Measurements from ENCODE around the gene PXMP2. TPM values are rescaled to one million over a fixed set of nuclear protein-coding genes. Genes with fewer than 3 reads are reported as not detected.

Gene PXMP2
- total RNA-seq, 1 experiment from 2014 or later = 17.8 TPM

GRCh38 chr12:132637811-132638210, 49.6 kb upstream of the PXMP2 start:
- no CpG with 5 or more reads among the region's 18 CpGs for WGBS (ENCODE audit: extremely low coverage, insufficient read length, low lambda C conversion rate)

More at GRCh38 chr12:132637811-132638210, 49.6 kb upstream of the PXMP2 start:
- Histone ChIP-seq H3K79me2 (ENCODE audit: insufficient read depth, low read length) (no peaks in the 10 kb centered on the region), H3K4ac (ENCODE audit: low read depth, low read length) (no peak overlapping the region), H3T11ph (ENCODE audit: low read length) (no peak overlapping the region), H3K23me2 (ENCODE audit: insufficient read length, low read depth, low read length, poor library complexity, severe bottlenecking) (no peaks in the 10 kb centered on the region), H2BK120ac (ENCODE audit: low read depth, low read length, poor library complexity, severe bottlenecking) (no peak overlapping the region), H4K91ac (ENCODE audit: insufficient read length, low read depth, low read length) (no peak overlapping the region), H4K5ac (ENCODE audit: insufficient read length, low read depth, low read length) (no peak overlapping the region), H3K79me1 (ENCODE audit: insufficient read depth, low read depth, low read length, poor library complexity, severe bottlenecking) (no peaks in the 10 kb centered on the region), H2BK5ac (ENCODE audit: insufficient read length, low read length) (no peak overlapping the region), H2AFZ (ENCODE audit: low read length) (no peak overlapping the region), H4K20me1 (ENCODE audit: control insufficient read depth, insufficient read depth, insufficient read length) (no peaks in the 10 kb centered on the region), H4K8ac (replicated peaks; ENCODE audit: insufficient read length, low read depth, low read length) (no peak overlapping the region), H3K9me3 (ENCODE audit: control insufficient read depth, low read depth, low read length) (no peaks in the 10 kb centered on the region), H2AK5ac (ENCODE audit: insufficient read length, low read length) (no peak overlapping the region), H3K56ac (ENCODE audit: insufficient read length, low read depth, low read length) (no peak overlapping the region), H3K18ac (ENCODE audit: insufficient read length, low read depth, low read length) (no peak overlapping the region), H3K4me1 (ENCODE audit: insufficient read depth, low read length) (no peaks in the 10 kb centered on the region), H3K9ac (ENCODE audit: extremely low read depth, insufficient read length, low read length) (no peak overlapping the region), H3K23ac (ENCODE audit: insufficient read length, low read depth, low read length) (no peak overlapping the region), H2BK20ac (ENCODE audit: low read depth, low read length, poor library complexity, severe bottlenecking) (no peak overlapping the region), H3K27ac (ENCODE audit: insufficient read length, low read depth, low read length) (no peak overlapping the region), H2BK15ac (ENCODE audit: low read depth, low read length) (no peak overlapping the region), H3K4me2 (ENCODE audit: insufficient read depth, insufficient read length, low read length) (no peak overlapping the region), H3K27me3 (ENCODE audit: insufficient read depth, low read length) (no peaks in the 10 kb centered on the region), H3K14ac (ENCODE audit: insufficient read depth, low read length) (no peak overlapping the region), H2BK12ac (ENCODE audit: insufficient read length, low read depth, low read length) (no peak overlapping the region)
- no peak overlapping the region for H3K4me3 Mint-ChIP-seq
- peaks cover 0 to 6% of the 10 kb centered on the region in 2 experiments; a peak in 3 of 4 replicates for H3K4me1 Mint-ChIP-seq
- peak overlapping the region in 2 of 3 experiments; percentile 28 to 69; a peak in 1 of 7 replicates for H3K27ac Mint-ChIP-seq
- DNase-seq = no peak
- H3K27me3 Mint-ChIP-seq (ENCODE audit: low read depth) = no peaks in the 10 kb centered on the region
- no peak for TF ChIP-seq CTCF (conservative IDR thresholded peaks at IDR 0.05)
- H3K9me3 Mint-ChIP-seq = no peaks in the 10 kb centered on the region
- H3K36me3 Mint-ChIP-seq (ENCODE audit: insufficient read depth in 1 of 3, low read depth in 3 of 3) = peaks cover 59 to 97% (median 89%) of the 10 kb centered on the region in 3 experiments; a peak in 6 of 7 replicates

All from H9 (cell line).